ENCODE data around the gene WNT5A. TPM values are rescaled to one million over a fixed set of nuclear protein-coding genes. Genes with fewer than 3 reads are reported as not detected.

WNT5A gene
- polyA plus RNA-seq, 3 donors from 2014 or later: not detected

GRCh38 chr3:55466526-55466925 lies 20.6 kb downstream of the WNT5A start:
- no peaks in the 10 kb centered on the region for H3K36me3 Mint-ChIP-seq
- H3K9me3 Mint-ChIP-seq: peaks cover 1 to 5% (median 3%) of the 10 kb centered on the region in 6 donors
- peaks cover 0 to 2% (median 0%) of the 10 kb centered on the region in 3 donors for H3K27me3 Mint-ChIP-seq (ENCODE audit: low read depth in 3 of 3)
- no peaks in the 10 kb centered on the region for H3K4me1 Mint-ChIP-seq
- no peak overlapping the region for H3K27ac Mint-ChIP-seq
- DNase-seq: no peak
- H3K4me3 Mint-ChIP-seq: no peak overlapping the region

- H3K4me3 Mint-ChIP-seq: no peak overlapping the region
- H3K9me3 Mint-ChIP-seq: peaks cover 1 to 15% (median 6%) of the 10 kb centered on the region in 6 donors
- no peaks in the 10 kb centered on the region for H3K4me1 Mint-ChIP-seq
- H3K27me3 Mint-ChIP-seq (ENCODE audit: low read depth in 3 of 3): no peaks in the 10 kb centered on the region
- peaks cover 0 to 3% (median 0%) of the 10 kb centered on the region in 3 donors for H3K36me3 Mint-ChIP-seq
- no peak for DNase-seq
- no peak overlapping the region for H3K27ac Mint-ChIP-seq
Measured at GRCh38 chr3:55461896-55462295, 25.2 kb downstream of the WNT5A start.

- no peak for DNase-seq
- H3K9me3 Mint-ChIP-seq: peaks cover 1 to 15% (median 5%) of the 10 kb centered on the region in 6 donors
- H3K36me3 Mint-ChIP-seq: peaks cover 0 to 3% (median 0%) of the 10 kb centered on the region in 3 donors
- no peak overlapping the region for H3K4me3 Mint-ChIP-seq
- H3K4me1 Mint-ChIP-seq: no peaks in the 10 kb centered on the region
- H3K27me3 Mint-ChIP-seq (ENCODE audit: low read depth in 3 of 3): no peaks in the 10 kb centered on the region
- H3K27ac Mint-ChIP-seq: no peak overlapping the region
Measured at GRCh38 chr3:55459838-55460237, 27.3 kb downstream of the WNT5A start.

GRCh38 chr3:55458181-55458790 lies 28.8 kb downstream of the WNT5A start:
- H3K27ac Mint-ChIP-seq: no peak overlapping the region
- peaks cover 0 to 3% (median 0%) of the 10 kb centered on the region in 3 donors for H3K36me3 Mint-ChIP-seq
- H3K4me3 Mint-ChIP-seq: no peak overlapping the region
- no peaks in the 10 kb centered on the region for H3K27me3 Mint-ChIP-seq (ENCODE audit: low read depth in 3 of 3)
- no peak for DNase-seq
- H3K9me3 Mint-ChIP-seq: peaks cover 0 to 15% (median 7%) of the 10 kb centered on the region in 6 donors
- no peaks in the 10 kb centered on the region for H3K4me1 Mint-ChIP-seq

- no peak for DNase-seq
- H3K4me1 Mint-ChIP-seq: no peaks in the 10 kb centered on the region
- peaks cover 0 to 9% (median 2%) of the 10 kb centered on the region in 6 donors for H3K9me3 Mint-ChIP-seq
- no peak overlapping the region for H3K27ac Mint-ChIP-seq
- H3K36me3 Mint-ChIP-seq: peaks cover 0 to 3% (median 0%) of the 10 kb centered on the region in 3 donors
- H3K4me3 Mint-ChIP-seq: no peak overlapping the region
- H3K27me3 Mint-ChIP-seq (ENCODE audit: low read depth in 3 of 3): no peaks in the 10 kb centered on the region
Measured at GRCh38 chr3:55455915-55456314, 31.2 kb downstream of the WNT5A start.

- DNase-seq: no peak
- Mint-ChIP-seq H3K9me3 (peaks cover 0 to 6% (median 0%) of the 10 kb centered on the region in 6 donors), H3K27ac (no peak overlapping the region), H3K4me1 (no peaks in the 10 kb centered on the region), H3K4me3 (no peak overlapping the region), H3K36me3 (no peaks in the 10 kb centered on the region), H3K27me3 (ENCODE audit: low read depth in 3 of 3) (no peaks in the 10 kb centered on the region)
Measured at GRCh38 chr3:55454611-55455010, 32.5 kb downstream of the WNT5A start.

GRCh38 chr3:55453886-55454496 lies 33.1 kb downstream of the WNT5A start:
- no peak for DNase-seq
- Mint-ChIP-seq H3K27ac (no peak overlapping the region), H3K4me3 (no peak overlapping the region), H3K4me1 (no peaks in the 10 kb centered on the region), H3K9me3 (peaks cover 0 to 4% (median 0%) of the 10 kb centered on the region in 6 donors), H3K36me3 (no peaks in the 10 kb centered on the region), H3K27me3 (ENCODE audit: low read depth in 3 of 3) (no peaks in the 10 kb centered on the region)

GRCh38 chr3:55452886-55453285 lies 34.2 kb downstream of the WNT5A start:
- no peak overlapping the region for H3K27ac Mint-ChIP-seq
- H3K4me3 Mint-ChIP-seq: no peak overlapping the region
- H3K27me3 Mint-ChIP-seq (ENCODE audit: low read depth in 3 of 3): no peaks in the 10 kb centered on the region
- peaks cover 0 to 8% (median 0%) of the 10 kb centered on the region in 6 donors for H3K9me3 Mint-ChIP-seq
- DNase-seq: no peak
- H3K4me1 Mint-ChIP-seq: no peaks in the 10 kb centered on the region
- H3K36me3 Mint-ChIP-seq: no peaks in the 10 kb centered on the region

- no peaks in the 10 kb centered on the region for H3K4me1 Mint-ChIP-seq
- H3K27me3 Mint-ChIP-seq (ENCODE audit: low read depth in 3 of 3): no peaks in the 10 kb centered on the region
- H3K9me3 Mint-ChIP-seq: peaks cover 0 to 8% (median 0%) of the 10 kb centered on the region in 6 donors
- DNase-seq: no peak
- H3K36me3 Mint-ChIP-seq: no peaks in the 10 kb centered on the region
- no peak overlapping the region for H3K27ac Mint-ChIP-seq
- H3K4me3 Mint-ChIP-seq: no peak overlapping the region
Measured at GRCh38 chr3:55449527-55449926, 37.6 kb downstream of the WNT5A start.

- no peak overlapping the region for H3K27ac Mint-ChIP-seq
- H3K4me1 Mint-ChIP-seq: no peaks in the 10 kb centered on the region
- H3K9me3 Mint-ChIP-seq: peaks cover 0 to 14% (median under 1%) of the 10 kb centered on the region in 6 donors
- H3K4me3 Mint-ChIP-seq: no peak overlapping the region
- DNase-seq: no peak
- no peaks in the 10 kb centered on the region for H3K36me3 Mint-ChIP-seq
- H3K27me3 Mint-ChIP-seq (ENCODE audit: low read depth in 3 of 3): no peaks in the 10 kb centered on the region
Measured at GRCh38 chr3:55446850-55447249, 40.3 kb downstream of the WNT5A start.

- Mint-ChIP-seq H3K4me1 (no peaks in the 10 kb centered on the region), H3K36me3 (no peaks in the 10 kb centered on the region), H3K9me3 (peaks cover 0 to 16% (median under 1%) of the 10 kb centered on the region in 6 donors), H3K27ac (no peak overlapping the region), H3K27me3 (ENCODE audit: low read depth in 3 of 3) (no peaks in the 10 kb centered on the region), H3K4me3 (no peak overlapping the region)
- DNase-seq: no peak
Measured at GRCh38 chr3:55445551-55445950, 41.6 kb downstream of the WNT5A start.

- H3K4me1 Mint-ChIP-seq: no peaks in the 10 kb centered on the region
- H3K27me3 Mint-ChIP-seq (ENCODE audit: low read depth in 3 of 3): peaks cover 0 to 2% (median 1%) of the 10 kb centered on the region in 3 donors
- no peaks in the 10 kb centered on the region for H3K36me3 Mint-ChIP-seq
- no peak overlapping the region for H3K4me3 Mint-ChIP-seq
- no peak overlapping the region for H3K27ac Mint-ChIP-seq
- peaks cover 0 to 12% (median 2%) of the 10 kb centered on the region in 6 donors for H3K9me3 Mint-ChIP-seq
- DNase-seq: no peak
Measured at GRCh38 chr3:55443346-55443745, 43.8 kb downstream of the WNT5A start.

- no peak overlapping the region for H3K27ac Mint-ChIP-seq
- H3K9me3 Mint-ChIP-seq: peaks cover 0 to 13% (median 2%) of the 10 kb centered on the region in 6 donors
- peaks cover 0 to 2% (median 1%) of the 10 kb centered on the region in 3 donors for H3K27me3 Mint-ChIP-seq (ENCODE audit: low read depth in 3 of 3)
- no peaks in the 10 kb centered on the region for H3K4me1 Mint-ChIP-seq
- no peak overlapping the region for H3K4me3 Mint-ChIP-seq
- no peak for DNase-seq
- no peaks in the 10 kb centered on the region for H3K36me3 Mint-ChIP-seq
Measured at GRCh38 chr3:55442861-55443260, 44.2 kb downstream of the WNT5A start.

- H3K27ac Mint-ChIP-seq: no peak overlapping the region
- H3K4me3 Mint-ChIP-seq: no peak overlapping the region
- no peak for DNase-seq
- H3K4me1 Mint-ChIP-seq: no peaks in the 10 kb centered on the region
- peaks cover 0 to 2% (median 1%) of the 10 kb centered on the region in 3 donors for H3K27me3 Mint-ChIP-seq (ENCODE audit: low read depth in 3 of 3)
- no peaks in the 10 kb centered on the region for H3K36me3 Mint-ChIP-seq
- H3K9me3 Mint-ChIP-seq: peaks cover 0 to 16% (median 2%) of the 10 kb centered on the region in 6 donors
Measured at GRCh38 chr3:55441499-55441898, 45.6 kb downstream of the WNT5A start.

All from immature natural killer cell (primary cell).